DOHH2 (cell line): ENCODE data around the gene RAI1.

Experiments used
- CTCF ChIP-seq: fragments of 200-600 bp; sonication (generic); IDR thresholded peaks from one replicate; pipeline ENCODE4 v1.5.1; 2014; ENCODE audit warnings: antibody characterized with exemption, mild to moderate bottlenecking, low read depth, low read length; ENCODE audit not compliant: poor library complexity, severe bottlenecking
- EZH2phosphoT487 ChIP-seq: fragments of 200-600 bp; sonication (generic); IDR thresholded peaks from 2 replicates; pipeline ENCODE4 v1.6.1; 2017; ENCODE audit warnings: borderline replicate concordance, mild to moderate bottlenecking, antibody characterized with exemption, low read length, moderate library complexity, mixed read lengths

DNA sequence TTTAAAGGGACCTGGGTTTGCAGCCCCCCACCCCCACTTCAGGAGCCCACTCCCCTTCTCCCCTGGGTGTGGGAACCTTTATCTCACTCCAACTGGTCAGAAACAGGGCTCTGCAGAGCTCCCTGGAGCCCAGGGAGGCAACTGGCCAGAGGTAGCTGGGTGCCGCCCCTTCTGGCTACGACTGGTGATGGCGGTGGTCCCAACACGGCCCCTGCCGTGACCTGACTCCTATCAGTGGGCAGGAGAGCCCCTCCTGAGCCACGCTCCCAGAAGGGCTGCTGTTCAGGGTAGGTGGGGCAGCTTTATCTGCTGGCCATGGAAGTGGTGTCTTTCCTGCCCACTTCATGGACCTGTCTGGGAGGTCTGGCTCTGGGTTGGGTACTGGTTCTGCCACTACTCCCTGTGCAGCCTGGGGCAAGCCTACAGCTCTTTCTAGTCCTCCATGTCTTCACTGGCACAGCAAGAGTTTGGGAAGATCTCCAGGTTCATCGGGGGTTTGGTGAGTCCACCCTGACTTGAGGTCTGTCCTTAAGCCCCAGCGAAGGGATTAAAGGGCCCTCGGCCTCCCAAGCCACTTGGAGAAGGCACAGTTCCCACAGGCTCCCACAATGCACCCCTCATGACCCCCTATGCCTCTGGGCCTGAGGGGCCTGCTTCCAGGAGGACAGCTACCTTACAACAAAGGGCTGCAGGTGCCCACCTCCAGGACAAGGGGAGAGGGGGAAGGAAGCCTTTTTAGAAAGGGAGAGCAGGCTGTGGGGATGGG is 161.0 kb downstream of the RAI1 start:
- TF ChIP-seq CTCF (no peak), EZH2phosphoT487 (no peak)
